B cell (primary cell): ENCODE data around the gene IGF1R. TPM values are rescaled to one million over a fixed set of nuclear protein-coding genes. Genes with fewer than 3 reads are reported as not detected.

Experiments
- ATAC-seq: fragments of 200-7000 bp; cut with Tn5 transposase; one replicate; pipeline ENCODE4 v1.10.0; 2021; ENCODE audit warnings: low read depth, mild to moderate bottlenecking, moderate number of reproducible peaks, moderate library complexity
- CTCF ChIA-PET: fragments of 350-600 bp; sonication (Branson Sonifier 250); formaldehyde crosslinking; loops from one replicate; lab custom pipeline; 2021; ENCODE audit warnings: antibody characterized with exemption, inconsistent platforms; lab: Charles Lee
- POLR2A ChIA-PET: fragments of 350-600 bp; sonication (Branson Sonifier 250); formaldehyde crosslinking; loops from one replicate; lab custom pipeline; 2021; ENCODE audit warnings: antibody characterized with exemption; lab: Charles Lee
- DNase-seq: peaks from one replicate; pipeline ENCODE4 v3.0.0; 2013
- H2AFZ ChIP-seq: 2 replicates; pipeline ENCODE4 v1.6.1; 2012; ENCODE audit warnings: mild to moderate bottlenecking, low read depth, low read length; ENCODE audit not compliant: insufficient read depth, poor library complexity, severe bottlenecking
- H3K27ac ChIP-seq, 2 donors: 1 replicate in 1 of 2; 2 replicates in 1 of 2; pipeline ENCODE4 v1.5.1; 2012 to 2013; ENCODE audit warnings: low read length in 2 of 2, mild to moderate bottlenecking in 2 of 2, moderate library complexity in 1 of 2
- H3K27me3 ChIP-seq, 4 experiments: fragments of 200-600 bp in 1 of 4; sonication (generic) in 1 of 4; replicated peaks in 1 of 4; 1 replicate in 2 of 4; 2 replicates in 2 of 4; pipeline versions ENCODE4 v1.6.1 to v1.7.0; 2013 to 2016; ENCODE audit warnings: low read length in 3 of 4, mild to moderate bottlenecking in 2 of 4, mixed read lengths in 1 of 4, moderate library complexity in 1 of 4; ENCODE audit not compliant: insufficient read depth in 4 of 4, control insufficient read depth in 3 of 4; ENCODE audit errors: control extremely low read depth in 1 of 4
- H3K36me3 ChIP-seq, 2 experiments: replicated peaks in 1 of 2; 1 replicate in 1 of 2; 2 replicates in 1 of 2; pipeline versions ENCODE4 v1.6.1 to v1.7.1; 2013; ENCODE audit warnings: low read length in 1 of 2; ENCODE audit not compliant: insufficient read depth in 2 of 2, control insufficient read depth in 1 of 2; ENCODE audit errors: control extremely low read depth in 1 of 2, extremely low read depth in 1 of 2
- H3K4me1 ChIP-seq, 2 donors: fragments of 200-600 bp in 1 of 2; sonication (generic) in 1 of 2; 1 replicate in 1 of 2; 2 replicates in 1 of 2; pipeline versions ENCODE4 v1.5.1 to v1.6.1; 2013 to 2017; ENCODE audit warnings: low read length in 2 of 2; ENCODE audit not compliant: control insufficient read depth in 2 of 2, insufficient read depth in 2 of 2
- H3K4me2 ChIP-seq: replicated peaks from 2 replicates; pipeline ENCODE3; 2012; ENCODE audit warnings: mild to moderate bottlenecking, low read depth, low read length; ENCODE audit not compliant: poor library complexity, severe bottlenecking
- H3K4me3 ChIP-seq, 5 experiments: fragments of 200-600 bp in 1 of 5; sonication (generic) in 1 of 5; 1 replicate in 3 of 5; 2 replicates in 2 of 5; pipeline versions ENCODE4 v1.5.1 to v1.7.0; 2011 to 2016; ENCODE audit warnings: low read length in 4 of 5, mild to moderate bottlenecking in 4 of 5, low read depth in 2 of 5, control low read depth in 1 of 5, moderate library complexity in 1 of 5; ENCODE audit not compliant: insufficient read depth in 1 of 5; ENCODE audit errors: control extremely low read depth in 1 of 5, extremely low read depth in 1 of 5
- H3K79me2 ChIP-seq: fragments of 200-600 bp; sonication (generic); one replicate; pipeline ENCODE4 v1.6.0; 2016; ENCODE audit warnings: low read length; ENCODE audit not compliant: control insufficient read depth, insufficient read depth
- H3K9ac ChIP-seq: fragments of 200-600 bp; sonication (generic); 2 replicates; pipeline ENCODE4 v1.6.1; 2017; ENCODE audit warnings: mild to moderate bottlenecking, low read length, moderate library complexity
- H3K9me3 ChIP-seq, 3 donors: one replicate each; pipeline versions ENCODE4 v1.6.1 to v1.7.1; 2013; ENCODE audit warnings: low read length in 2 of 3; ENCODE audit not compliant: control insufficient read depth in 2 of 3, insufficient read depth in 1 of 3; ENCODE audit errors: control extremely low read depth in 1 of 3
- H4K20me1 ChIP-seq: 2 replicates; pipeline ENCODE4 v1.6.0; 2012; ENCODE audit warnings: mild to moderate bottlenecking, low read length; ENCODE audit not compliant: insufficient read depth, control insufficient read depth, poor library complexity, severe bottlenecking
- H3K27ac Mint-ChIP-seq: one replicate; pipeline ENCODE4 v1.8.0; 2021; ENCODE audit warnings: mixed read lengths
- H3K27me3 Mint-ChIP-seq: one replicate; pipeline ENCODE4 v1.8.0; 2021; ENCODE audit warnings: mixed read lengths
- H3K4me1 Mint-ChIP-seq: one replicate; pipeline ENCODE4 v1.8.0; 2021; ENCODE audit warnings: mixed read lengths
- H3K4me3 Mint-ChIP-seq: one replicate; pipeline ENCODE4 v1.8.0; 2021; ENCODE audit warnings: mixed read lengths
- H3K9me3 Mint-ChIP-seq: one replicate; pipeline ENCODE4 v1.8.0; 2022; ENCODE audit warnings: mixed read lengths; ENCODE audit not compliant: insufficient read depth
- CTCF ChIP-seq: fragments of 200-600 bp; IDR thresholded peaks from one replicate; pipeline ENCODE4 v1.8.0; 2022; ENCODE audit warnings: antibody characterized with exemption, mild to moderate bottlenecking
- EZH2 ChIP-seq: IDR thresholded peaks from 2 replicates; pipeline ENCODE4 v1.6.1; 2012; ENCODE audit warnings: borderline replicate concordance, low read depth, mild to moderate bottlenecking, moderate library complexity, low read length; ENCODE audit not compliant: insufficient read depth, poor library complexity, severe bottlenecking
- WGBS: methylation state at CpG from one replicate; pipeline ENCODE4 v1.1.5; 2013; ENCODE audit warnings: missing lambda C conversion rate; ENCODE audit not compliant: insufficient coverage; 5-methylcytosine and 5-hydroxymethylcytosine counted together
- intact Hi-C: fragments of 100-400 bp; cut with micrococcal nuclease; formaldehyde crosslinking; loops from one replicate; pipeline ENCODE4 v1.10.0; 2022
- polyA plus RNA-seq: library from polyadenylated mRNA; depleted of rRNA; stranded (reverse); fragments of >200 nt; gene quantifications from 2 replicates; pipeline ENCODE4 v1.2.3, GENCODE V29; 2012
- total RNA-seq, 2 donors: library from RNA; stranded (reverse); fragments of 120-200 nt in 1 of 2; gene quantifications; 1 replicate in 1 of 2; 2 replicates in 1 of 2; pipeline versions ENCODE4 v1.2.3 to v1.2.4, GENCODE V29; 2013 to 2022

IGF1R gene
- total and polyA plus RNA-seq, 2 donors (not counting 1 experiment from before 2014, with no cell fraction given) = 5.4 to 23.1 TPM

- ATAC-seq (no peak), DNase-seq (no peak)
- H2AFZ ChIP-seq = no peak overlapping the region
- Mint-ChIP-seq H3K9me3 (peaks cover 9% of the 10 kb centered on the region), H3K27me3 (peaks cover 3% of the 10 kb centered on the region), H3K4me1 (peaks cover 19% of the 10 kb centered on the region), H3K27ac (no peak overlapping the region), H3K4me3 (no peak overlapping the region)
- no peak overlapping the region for H3K4me3 ChIP-seq
- no peaks in the 10 kb centered on the region for H3K36me3 ChIP-seq
- ChIA-PET CTCF (no interaction called here), POLR2A (interaction anchor here (0.6 kb wide), 1 partner anchor 120 kb away, joined by 4 read pairs; no protein-coding TSS in a partner anchor)
- no peak overlapping the region for H3K9ac ChIP-seq
- no peak for TF ChIP-seq EZH2
- TF ChIP-seq CTCF = no peak
- peaks cover 0 to 7% (median 5%) of the 10 kb centered on the region in 3 donors for H3K9me3 ChIP-seq
- no peaks in the 10 kb centered on the region for H3K27me3 ChIP-seq
- peaks cover 6% of the 10 kb centered on the region for H3K79me2 ChIP-seq
- no peak overlapping the region for H3K27ac ChIP-seq
- WGBS = 93% methylated on average over 7 of the region's 7 CpGs
- peaks cover 5% of the 10 kb centered on the region for H4K20me1 ChIP-seq
- intact Hi-C loops = no loop called here
- H3K4me2 ChIP-seq = no peak overlapping the region
- H3K4me1 ChIP-seq = peaks cover 11 to 19% of the 10 kb centered on the region in 2 donors
Measured at GRCh38 chr15:98714922-98715321, 66.6 kb downstream of the IGF1R start.

- Mint-ChIP-seq H3K9me3 (peaks cover 9% of the 10 kb centered on the region), H3K4me3 (no peak overlapping the region), H3K4me1 (peaks cover 19% of the 10 kb centered on the region), H3K27ac (no peak overlapping the region), H3K27me3 (peaks cover 3% of the 10 kb centered on the region)
- Histone ChIP-seq H3K4me3 (no peak overlapping the region), H3K4me2 (no peak overlapping the region), H3K36me3 (no peaks in the 10 kb centered on the region), H4K20me1 (peaks cover 5% of the 10 kb centered on the region), H3K27ac (no peak overlapping the region), H3K9me3 (peaks cover 0 to 7% (median 5%) of the 10 kb centered on the region in 3 donors), H2AFZ (no peak overlapping the region), H3K9ac (no peak overlapping the region), H3K79me2 (peaks cover 6% of the 10 kb centered on the region), H3K27me3 (no peaks in the 10 kb centered on the region), H3K4me1 (peaks cover 11 to 19% of the 10 kb centered on the region in 2 donors)
- ATAC-seq = no peak
- CTCF ChIA-PET = no interaction called here
- intact Hi-C loops = no loop called here
- no peak for DNase-seq
- WGBS = 98% methylated on average over 7 of the region's 7 CpGs
- TF ChIP-seq EZH2 (no peak), CTCF (no peak)
- POLR2A ChIA-PET = no interaction called here
Measured at GRCh38 chr15:98715401-98715800, 67.1 kb downstream of the IGF1R start.
